DND-41 (cell line): ENCODE results near the gene NODAL.

Source experiments
- ATAC-seq: fragments of 200-7000 bp; cut with Tn5 transposase; 3 replicates; pipeline ENCODE4 v1.9.1; 2021; ENCODE audit warnings: low read depth; ENCODE audit not compliant: insufficient read depth
- DNase-seq: peaks from one replicate; pipeline ENCODE4 v3.0.0-alpha.2; 2020
- H2AFZ ChIP-seq: 2 replicates; pipeline ENCODE4 v1.6.0; 2012; ENCODE audit warnings: low read depth, low read length
- H3K27ac ChIP-seq: 2 replicates; pipeline ENCODE4 v1.5.1; 2012; ENCODE audit warnings: low read length, inconsistent platforms
- H3K27me3 ChIP-seq: fragments of 200-600 bp; sonication (generic); 2 replicates; pipeline ENCODE4 v1.6.0; 2012; ENCODE audit warnings: low read length, mild to moderate bottlenecking, inconsistent platforms; ENCODE audit not compliant: insufficient read depth, poor library complexity
- H3K36me3 ChIP-seq: 2 replicates; pipeline ENCODE4 v1.5.1; 2012; ENCODE audit warnings: low read length, inconsistent platforms; ENCODE audit not compliant: insufficient read depth
- H3K4me1 ChIP-seq: 2 replicates; pipeline ENCODE4 v1.5.1; 2012; ENCODE audit warnings: mild to moderate bottlenecking, low read length; ENCODE audit not compliant: insufficient read depth
- H3K4me2 ChIP-seq: 2 replicates; pipeline ENCODE4 v1.6.0; 2012; ENCODE audit warnings: mild to moderate bottlenecking, moderate library complexity, low read length, inconsistent platforms; ENCODE audit not compliant: insufficient read depth
- H3K4me3 ChIP-seq, 2 experiments: fragments of 200-600 bp in 1 of 2; shearing (Covaris generic) in 1 of 2; 2 replicates each; pipeline ENCODE4 v1.5.1; 2012 to 2016; ENCODE audit warnings: inconsistent platforms in 2 of 2, low read length in 2 of 2, mild to moderate bottlenecking in 2 of 2, low read depth in 1 of 2, moderate library complexity in 1 of 2
- H3K79me2 ChIP-seq: 2 replicates; pipeline ENCODE4 v1.6.0; 2012; ENCODE audit warnings: low read length, inconsistent platforms; ENCODE audit not compliant: insufficient read depth
- H3K9ac ChIP-seq: 2 replicates; pipeline ENCODE4 v1.6.0; 2012; ENCODE audit warnings: low read depth, mild to moderate bottlenecking, inconsistent platforms, low read length, moderate library complexity
- H3K9me3 ChIP-seq: 2 replicates; pipeline ENCODE4 v1.5.1; 2012; ENCODE audit warnings: low read length, moderate library complexity, mild to moderate bottlenecking, inconsistent platforms; ENCODE audit not compliant: insufficient read depth, severe bottlenecking
- H4K20me1 ChIP-seq: 2 replicates; pipeline ENCODE4 v1.6.0; 2012; ENCODE audit warnings: low read length; ENCODE audit not compliant: insufficient read depth
- EZH2 ChIP-seq: IDR thresholded peaks from 3 replicates; pipeline ENCODE4 v1.6.1; 2012; ENCODE audit warnings: borderline replicate concordance, low read depth, mild to moderate bottlenecking, moderate library complexity, low read length, inconsistent platforms; ENCODE audit not compliant: severe bottlenecking
- TF ChIP-seq, protein P1 (sequence below): IDR thresholded peaks from 2 replicates; pipeline ENCODE4 v1.5.1; 2012; ENCODE audit warnings: borderline replicate concordance, low read length, moderate library complexity, mild to moderate bottlenecking; ENCODE audit not compliant: poor library complexity, severe bottlenecking; ENCODE audit errors: extremely low read depth

NODAL gene

DNA sequence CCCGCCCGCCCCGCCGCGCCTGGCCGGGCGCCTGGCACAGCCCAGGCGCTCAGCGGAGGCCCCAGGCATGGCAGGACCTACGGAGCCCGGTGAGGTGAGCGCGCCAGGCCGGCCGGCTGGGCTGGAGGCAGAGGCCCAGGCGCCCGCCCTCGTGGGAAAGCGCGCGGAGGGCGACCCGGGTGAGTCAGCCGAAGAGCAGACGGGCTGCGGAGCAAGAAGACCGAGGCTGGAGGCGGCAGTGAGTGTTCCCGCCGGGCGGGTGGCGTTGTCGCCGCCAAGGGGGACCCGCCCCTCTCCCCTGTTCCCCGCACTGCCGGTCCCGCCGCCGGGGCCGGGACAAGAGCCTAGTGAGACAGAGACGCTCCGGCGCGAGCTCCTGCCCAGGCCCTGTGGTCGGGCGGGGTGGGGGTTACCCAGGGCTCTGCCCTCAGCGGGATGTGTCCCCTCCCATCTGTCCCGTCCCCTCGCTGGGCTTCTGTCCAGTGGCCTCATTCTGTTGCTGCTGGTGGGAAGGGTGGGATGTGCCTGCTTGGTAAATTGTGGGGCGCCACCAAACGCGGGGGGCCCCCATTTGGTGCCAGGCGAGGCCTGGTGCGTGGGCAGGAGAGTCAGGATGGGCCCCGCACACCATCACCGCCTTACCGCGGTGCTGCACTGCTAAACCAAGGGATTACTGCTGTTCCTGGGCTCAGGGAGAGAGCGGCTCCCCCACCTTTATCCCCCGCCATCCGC lies 17.0 kb upstream of the NODAL start:
- Histone ChIP-seq H3K4me2 (no peak overlapping the region), H4K20me1 (0 out of 2 replicates have a peak, but pooled peaks cover 7% of the 10 kb centered on the region), H3K9ac (no peak overlapping the region), H3K9me3 (no peaks in the 10 kb centered on the region), H3K4me1 (no peaks in the 10 kb centered on the region), H3K27me3 (peaks cover 5% of the 10 kb centered on the region), H3K79me2 (no peaks in the 10 kb centered on the region), H3K27ac (no peak overlapping the region), H3K4me3 (no peak overlapping the region), H3K36me3 (no peaks in the 10 kb centered on the region), H2AFZ (no peak overlapping the region)
- TF ChIP-seq, protein P1, sequence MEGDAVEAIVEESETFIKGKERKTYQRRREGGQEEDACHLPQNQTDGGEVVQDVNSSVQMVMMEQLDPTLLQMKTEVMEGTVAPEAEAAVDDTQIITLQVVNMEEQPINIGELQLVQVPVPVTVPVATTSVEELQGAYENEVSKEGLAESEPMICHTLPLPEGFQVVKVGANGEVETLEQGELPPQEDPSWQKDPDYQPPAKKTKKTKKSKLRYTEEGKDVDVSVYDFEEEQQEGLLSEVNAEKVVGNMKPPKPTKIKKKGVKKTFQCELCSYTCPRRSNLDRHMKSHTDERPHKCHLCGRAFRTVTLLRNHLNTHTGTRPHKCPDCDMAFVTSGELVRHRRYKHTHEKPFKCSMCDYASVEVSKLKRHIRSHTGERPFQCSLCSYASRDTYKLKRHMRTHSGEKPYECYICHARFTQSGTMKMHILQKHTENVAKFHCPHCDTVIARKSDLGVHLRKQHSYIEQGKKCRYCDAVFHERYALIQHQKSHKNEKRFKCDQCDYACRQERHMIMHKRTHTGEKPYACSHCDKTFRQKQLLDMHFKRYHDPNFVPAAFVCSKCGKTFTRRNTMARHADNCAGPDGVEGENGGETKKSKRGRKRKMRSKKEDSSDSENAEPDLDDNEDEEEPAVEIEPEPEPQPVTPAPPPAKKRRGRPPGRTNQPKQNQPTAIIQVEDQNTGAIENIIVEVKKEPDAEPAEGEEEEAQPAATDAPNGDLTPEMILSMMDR: no peak
- TF ChIP-seq EZH2: no peak
- DNase-seq (no peak), ATAC-seq (no peak)

DNA sequence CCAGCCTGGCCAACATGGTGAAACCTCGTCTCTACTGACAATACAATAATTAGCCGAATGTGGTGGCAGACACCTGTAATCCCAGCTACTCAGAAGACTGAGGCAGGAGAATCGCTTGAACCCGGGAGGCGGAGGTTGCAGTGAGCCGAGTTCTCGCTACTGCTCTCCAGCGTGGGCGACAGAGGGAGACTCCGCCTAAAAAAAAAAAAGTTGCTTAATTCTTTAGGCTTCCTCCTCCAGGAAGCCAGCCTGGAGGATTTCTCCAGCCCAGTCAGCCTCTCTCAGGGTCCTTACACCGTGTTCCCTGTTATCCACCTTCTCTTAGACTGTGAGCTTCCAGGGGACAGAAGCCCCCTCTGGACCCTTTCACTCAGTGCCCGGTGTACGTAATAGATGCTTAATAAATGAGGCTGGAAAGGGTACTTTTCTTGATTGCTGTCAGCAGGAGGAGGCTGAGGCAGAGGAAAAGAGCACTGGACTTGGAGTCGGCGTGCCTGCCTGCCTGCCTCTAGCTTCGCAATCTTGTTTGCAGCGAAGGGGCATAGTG lies 16.4 kb upstream of the NODAL start:
- no peaks in the 10 kb centered on the region for H3K36me3 ChIP-seq
- DNase-seq: no peak
- no peak overlapping the region for H3K9ac ChIP-seq
- 0 out of 2 replicates have a peak, but pooled peaks cover 7% of the 10 kb centered on the region for H4K20me1 ChIP-seq
- no peak for ATAC-seq
- H3K9me3 ChIP-seq: no peaks in the 10 kb centered on the region
- no peak overlapping the region for H2AFZ ChIP-seq
- no peak overlapping the region for H3K4me2 ChIP-seq
- peaks cover 5% of the 10 kb centered on the region for H3K27me3 ChIP-seq
- H3K4me3 ChIP-seq: no peak overlapping the region
- no peak overlapping the region for H3K27ac ChIP-seq
- no peaks in the 10 kb centered on the region for H3K79me2 ChIP-seq
- H3K4me1 ChIP-seq: no peaks in the 10 kb centered on the region
- TF ChIP-seq EZH2: no peak
- TF ChIP-seq, protein P1: no peak

DNA sequence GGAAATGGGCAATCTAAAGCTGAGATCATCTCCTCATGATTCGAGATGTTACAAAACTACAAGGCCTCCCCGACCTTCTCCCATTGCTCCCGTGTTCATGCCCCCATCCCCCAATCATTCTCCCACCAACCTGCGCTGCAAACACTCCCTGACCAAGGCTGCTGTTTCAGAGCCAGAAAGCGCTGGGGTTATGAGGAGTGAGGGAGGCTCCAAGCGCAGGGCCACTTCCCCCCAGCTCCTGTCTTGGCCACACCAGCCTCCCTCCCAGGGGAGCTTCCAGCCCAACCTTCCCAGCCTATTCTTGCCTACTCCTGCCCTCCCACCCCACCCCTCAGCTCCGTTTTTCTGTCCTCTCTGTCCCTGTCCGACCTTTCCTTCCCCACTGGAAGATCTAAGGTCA lies 14.7 kb upstream of the NODAL start:
- no peak for DNase-seq
- no peak overlapping the region for H3K4me3 ChIP-seq
- no peaks in the 10 kb centered on the region for H3K4me1 ChIP-seq
- no peaks in the 10 kb centered on the region for H3K9me3 ChIP-seq
- no peaks in the 10 kb centered on the region for H3K36me3 ChIP-seq
- H3K4me2 ChIP-seq: no peak overlapping the region
- no peaks in the 10 kb centered on the region for H3K79me2 ChIP-seq
- ATAC-seq: no peak
- no peak for TF ChIP-seq EZH2
- TF ChIP-seq, protein P1: no peak
- 0 out of 2 replicates have a peak, but pooled peaks cover 7% of the 10 kb centered on the region for H4K20me1 ChIP-seq
- peaks cover 5% of the 10 kb centered on the region for H3K27me3 ChIP-seq
- no peak overlapping the region for H3K27ac ChIP-seq
- no peak overlapping the region for H3K9ac ChIP-seq
- H2AFZ ChIP-seq: no peak overlapping the region

DNA sequence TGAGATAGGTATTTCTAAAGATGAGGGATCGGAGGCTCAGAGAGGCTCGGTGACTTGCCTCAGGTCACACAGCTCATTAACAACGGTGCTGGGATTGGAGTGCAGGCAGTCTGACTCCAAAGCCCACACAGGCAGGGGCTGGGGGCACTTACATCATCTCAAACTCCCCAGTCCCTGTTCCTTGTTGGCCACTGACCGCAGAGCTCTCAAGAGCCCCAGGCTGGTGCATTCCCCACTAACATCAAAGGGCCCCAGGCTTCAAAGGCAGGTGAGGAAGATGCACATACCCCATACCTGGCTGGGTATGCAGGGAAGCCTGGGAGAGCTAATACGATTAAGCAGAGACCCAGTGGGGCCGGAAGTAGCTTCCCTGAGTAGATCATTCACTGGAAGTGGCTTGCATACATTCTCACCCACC lies 13.7 kb upstream of the NODAL start:
- TF ChIP-seq, protein P1: no peak
- no peak for TF ChIP-seq EZH2
- Histone ChIP-seq H4K20me1 (0 out of 2 replicates have a peak, but pooled peaks cover 4% of the 10 kb centered on the region), H3K36me3 (no peaks in the 10 kb centered on the region), H3K9ac (no peak overlapping the region), H3K4me3 (no peak overlapping the region), H3K79me2 (no peaks in the 10 kb centered on the region), H3K27ac (no peak overlapping the region), H3K9me3 (no peaks in the 10 kb centered on the region), H3K4me2 (no peak overlapping the region), H3K4me1 (no peaks in the 10 kb centered on the region), H2AFZ (no peak overlapping the region), H3K27me3 (peaks cover 5% of the 10 kb centered on the region)
- ATAC-seq: no peak
- no peak for DNase-seq
